Measurements from ENCODE around the gene CSMD2.

DNA sequence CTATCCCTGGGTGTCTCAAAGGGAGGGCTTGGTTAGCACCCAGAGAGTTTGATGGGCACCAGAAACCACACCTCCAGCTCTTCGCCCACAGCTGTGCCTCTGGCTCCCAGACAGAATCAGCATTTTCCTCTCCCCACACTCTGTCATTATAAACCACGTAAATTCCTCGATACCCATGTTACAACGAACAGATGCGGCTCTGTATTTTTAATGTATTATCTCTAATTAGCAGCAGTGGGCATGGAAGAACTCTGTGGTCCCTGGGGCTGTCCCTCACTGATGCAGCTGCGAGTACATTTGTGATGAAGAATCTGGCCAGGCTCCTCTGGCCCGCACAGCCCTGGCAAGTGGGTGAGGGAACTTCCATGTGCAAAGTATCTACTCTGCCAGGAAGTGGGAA, 290.4 kb downstream of the CSMD2 start:
- TF ChIP-seq YY1 (IDR thresholded peaks at IDR 0.05; ENCODE audit: insufficient read depth, insufficient read length) (no peak), ZNF274 (IDR thresholded peaks at IDR 0.05; ENCODE audit: low read depth, low read length) (no peak), SUZ12 (IDR thresholded peaks at IDR 0.05; ENCODE audit: extremely low read depth, insufficient read depth, insufficient read length) (no peak)

Measured in NT2/D1 (cell line).